ENCODE data around the gene MBP. TPM values are rescaled to one million over a fixed set of nuclear protein-coding genes. Genes with fewer than 3 reads are reported as not detected.

The MBP gene
- total and polyA plus RNA-seq, 3 experiments from 2014 or later, result 59.5 to 196 (median 60.0) TPM

DNA sequence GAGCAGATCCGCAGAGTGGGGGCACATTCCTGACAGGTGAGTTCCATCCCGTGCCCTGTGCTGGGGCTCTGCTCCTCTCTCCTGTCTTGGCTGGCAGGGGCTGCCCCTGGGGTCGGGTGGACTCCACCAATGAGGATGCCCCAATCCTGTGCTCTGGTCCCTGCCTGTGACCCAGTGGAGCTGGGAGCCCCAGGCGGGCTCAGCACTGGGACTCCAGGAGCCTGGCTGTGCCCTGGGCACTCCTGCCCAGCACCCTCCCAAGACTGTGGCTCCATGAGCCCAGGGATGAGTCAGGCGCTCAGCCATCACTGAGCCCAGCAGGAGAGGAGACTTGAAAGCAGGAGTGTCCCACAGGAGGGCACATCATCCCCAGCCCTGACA lies 53.9 kb downstream of the MBP start:
- Histone ChIP-seq H3K36me3 (ENCODE audit: insufficient read depth, low read length) (no peaks in the 10 kb centered on the region), H3K27me3 (ENCODE audit: insufficient read depth, low read length, poor library complexity, severe bottlenecking) (no peaks in the 10 kb centered on the region), H3K9me3 (ENCODE audit: low read length) (no peaks in the 10 kb centered on the region), H3K27ac (ENCODE audit: low read depth, low read length) (no peak overlapping the region), H3K4me3 (ENCODE audit: low read length) (no peak overlapping the region), H3K4me1 (ENCODE audit: insufficient read depth, low read length) (peaks cover 48% of the 10 kb centered on the region)
- ChIA-PET CTCF (interaction anchor here (1.4 kb wide), 1 partner anchor 27 kb away, joined by 3 read pairs; no protein-coding TSS in a partner anchor), POLR2A (no interaction called here)
- DNase-seq, result no peak
- H3K9me3 Mint-ChIP-seq, result no peaks in the 10 kb centered on the region
- H3K27me3 Mint-ChIP-seq, result no peaks in the 10 kb centered on the region
- H3K4me1 Mint-ChIP-seq, result peaks cover 78 to 99% (median 94%) of the 10 kb centered on the region in 3 donors
- peak overlapping the region in 7 of 8 donors; percentile 21 to 92 (median 80) for H3K27ac Mint-ChIP-seq
- peaks cover 0 to 59% (median 13%) of the 10 kb centered on the region in 3 donors for H3K36me3 Mint-ChIP-seq
- H3K4me3 Mint-ChIP-seq, result peak overlapping the region in 1 of 7 donors; percentile 16

GRCh38 chr18:77077941-77078689 lies 54.5 kb downstream of the MBP start:
- Histone ChIP-seq H3K9me3 (ENCODE audit: low read length) (no peaks in the 10 kb centered on the region), H3K27me3 (ENCODE audit: insufficient read depth, low read length, poor library complexity, severe bottlenecking) (no peaks in the 10 kb centered on the region), H3K27ac (ENCODE audit: low read depth, low read length) (no peak overlapping the region), H3K4me3 (ENCODE audit: low read length) (no peak overlapping the region), H3K36me3 (ENCODE audit: insufficient read depth, low read length) (no peaks in the 10 kb centered on the region), H3K4me1 (ENCODE audit: insufficient read depth, low read length) (peaks cover 51% of the 10 kb centered on the region)
- ChIA-PET POLR2A (no interaction called here), CTCF (interaction anchor here (1.4 kb wide), 1 partner anchor 28 kb away, joined by 3 read pairs; no protein-coding TSS in a partner anchor)
- H3K36me3 Mint-ChIP-seq, result peaks cover 0 to 58% (median 11%) of the 10 kb centered on the region in 3 donors
- peak overlapping the region in 7 of 8 donors; percentile 56 to 92 (median 80) for H3K27ac Mint-ChIP-seq
- DNase-seq, result no peak
- H3K9me3 Mint-ChIP-seq, result no peaks in the 10 kb centered on the region
- no peaks in the 10 kb centered on the region for H3K27me3 Mint-ChIP-seq
- peak overlapping the region in 1 of 7 donors; percentile 16 for H3K4me3 Mint-ChIP-seq
- H3K4me1 Mint-ChIP-seq, result peaks cover 80 to 99% (median 94%) of the 10 kb centered on the region in 3 donors

GRCh38 chr18:77077401-77077800 lies 55.2 kb downstream of the MBP start:
- ChIA-PET CTCF (no interaction called here), POLR2A (no interaction called here)
- H3K4me3 ChIP-seq (ENCODE audit: low read length), result no peak overlapping the region
- H3K9me3 Mint-ChIP-seq, result no peaks in the 10 kb centered on the region
- H3K4me1 Mint-ChIP-seq, result peaks cover 80 to 99% (median 94%) of the 10 kb centered on the region in 3 donors
- H3K4me1 ChIP-seq (ENCODE audit: insufficient read depth, low read length), result peaks cover 49% of the 10 kb centered on the region
- H3K36me3 ChIP-seq (ENCODE audit: insufficient read depth, low read length), result no peaks in the 10 kb centered on the region
- no peak overlapping the region for H3K27ac ChIP-seq (ENCODE audit: low read depth, low read length)
- no peaks in the 10 kb centered on the region for H3K27me3 ChIP-seq (ENCODE audit: insufficient read depth, low read length, poor library complexity, severe bottlenecking)
- peaks cover 0 to 55% (median 11%) of the 10 kb centered on the region in 3 donors for H3K36me3 Mint-ChIP-seq
- H3K27ac Mint-ChIP-seq, result peak overlapping the region in 6 of 8 donors; percentile 65 to 90 (median 80)
- peak overlapping the region in 2 of 7 donors; percentile 32 to 38 for H3K4me3 Mint-ChIP-seq
- H3K9me3 ChIP-seq (ENCODE audit: low read length), result no peaks in the 10 kb centered on the region
- H3K27me3 Mint-ChIP-seq, result no peaks in the 10 kb centered on the region
- no peak for DNase-seq

DNA sequence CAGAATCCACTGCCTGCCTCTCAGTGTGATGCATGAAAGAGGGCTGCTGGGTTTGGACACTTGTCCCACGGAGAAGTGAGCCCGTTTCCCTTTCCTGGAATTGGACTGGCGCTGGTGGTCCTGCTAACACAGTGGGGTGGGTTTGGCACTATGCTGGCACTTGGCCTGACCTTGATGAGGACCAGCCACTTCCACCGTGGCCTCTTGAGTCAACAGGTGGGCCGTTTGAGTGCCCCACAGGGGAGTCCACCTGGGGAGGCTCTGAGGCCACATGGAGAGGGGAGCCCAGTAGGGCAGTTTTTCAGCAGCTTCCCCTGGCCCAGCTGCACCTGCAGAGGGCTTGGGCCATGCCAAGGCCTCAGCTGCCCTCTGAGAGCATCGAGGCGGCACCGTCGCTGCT lies 56.5 kb downstream of the MBP start:
- Histone ChIP-seq H3K27ac (ENCODE audit: low read depth, low read length) (no peak overlapping the region), H3K4me3 (ENCODE audit: low read length) (no peak overlapping the region), H3K27me3 (ENCODE audit: insufficient read depth, low read length, poor library complexity, severe bottlenecking) (no peaks in the 10 kb centered on the region), H3K9me3 (ENCODE audit: low read length) (no peaks in the 10 kb centered on the region), H3K4me1 (ENCODE audit: insufficient read depth, low read length) (peaks cover 53% of the 10 kb centered on the region), H3K36me3 (ENCODE audit: insufficient read depth, low read length) (no peaks in the 10 kb centered on the region)
- ChIA-PET CTCF (interaction anchor here (2.9 kb wide), 1 partner anchor 8 kb away, joined by 8 read pairs; no protein-coding TSS in a partner anchor), POLR2A (no interaction called here)
- DNase-seq, result no peak
- Mint-ChIP-seq H3K9me3 (no peaks in the 10 kb centered on the region), H3K4me3 (no peak overlapping the region), H3K4me1 (peaks cover 83 to 99% (median 96%) of the 10 kb centered on the region in 3 donors), H3K27ac (peak overlapping the region in 3 of 8 donors; percentile 63 to 93 (median 82)), H3K27me3 (no peaks in the 10 kb centered on the region), H3K36me3 (peaks cover 0 to 61% (median 12%) of the 10 kb centered on the region in 3 donors)

DNA sequence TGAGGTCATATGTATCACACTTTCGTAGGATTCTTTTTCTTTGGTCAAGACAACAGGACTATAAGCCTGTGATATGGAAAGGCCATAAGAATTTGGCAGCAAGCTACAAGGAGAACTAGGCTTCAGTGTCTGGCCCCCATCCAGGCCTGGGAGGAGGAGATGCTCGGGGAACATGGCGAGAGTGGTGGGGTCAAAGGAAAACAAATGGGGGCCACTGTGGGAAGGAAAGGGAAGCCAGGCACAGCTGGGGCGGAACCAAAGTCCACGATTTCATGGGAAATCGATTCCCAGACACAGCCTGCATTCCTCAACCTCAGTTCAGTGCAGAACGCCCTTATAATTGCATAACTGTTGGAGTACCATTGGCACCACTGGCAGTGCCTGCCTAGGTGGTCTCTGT lies 58.2 kb downstream of the MBP start:
- CTCF ChIA-PET, result interaction anchor here (1.4 to 2.9 kb wide), 3 partner anchors 10 to 13 kb away, joined by 4 to 8 read pairs (median 5); no protein-coding TSS in a partner anchor
- Histone ChIP-seq H3K27ac (ENCODE audit: low read depth, low read length) (peak overlapping the region; percentile 29), H3K4me1 (ENCODE audit: insufficient read depth, low read length) (peaks cover 56% of the 10 kb centered on the region), H3K4me3 (ENCODE audit: low read length) (no peak overlapping the region), H3K9me3 (ENCODE audit: low read length) (no peaks in the 10 kb centered on the region), H3K27me3 (ENCODE audit: insufficient read depth, low read length, poor library complexity, severe bottlenecking) (no peaks in the 10 kb centered on the region), H3K36me3 (ENCODE audit: insufficient read depth, low read length) (no peaks in the 10 kb centered on the region)
- peak overlapping the region; percentile 68 to 98 (median 96) for H3K27ac Mint-ChIP-seq
- no peaks in the 10 kb centered on the region for H3K9me3 Mint-ChIP-seq
- H3K36me3 Mint-ChIP-seq, result peaks cover 0 to 64% (median 16%) of the 10 kb centered on the region in 3 donors
- DNase-seq, result no peak
- POLR2A ChIA-PET, result no interaction called here
- peaks cover 86 to 99% (median 96%) of the 10 kb centered on the region in 3 donors for H3K4me1 Mint-ChIP-seq
- no peaks in the 10 kb centered on the region for H3K27me3 Mint-ChIP-seq
- peak overlapping the region in 6 of 7 donors; percentile 27 to 88 (median 60) for H3K4me3 Mint-ChIP-seq

GRCh38 chr18:77073336-77074093 lies 59.1 kb downstream of the MBP start:
- H3K27ac Mint-ChIP-seq, result peak overlapping the region; percentile 68 to 98 (median 96)
- Histone ChIP-seq H3K4me1 (ENCODE audit: insufficient read depth, low read length) (peaks cover 65% of the 10 kb centered on the region), H3K27me3 (ENCODE audit: insufficient read depth, low read length, poor library complexity, severe bottlenecking) (no peaks in the 10 kb centered on the region)

DNA sequence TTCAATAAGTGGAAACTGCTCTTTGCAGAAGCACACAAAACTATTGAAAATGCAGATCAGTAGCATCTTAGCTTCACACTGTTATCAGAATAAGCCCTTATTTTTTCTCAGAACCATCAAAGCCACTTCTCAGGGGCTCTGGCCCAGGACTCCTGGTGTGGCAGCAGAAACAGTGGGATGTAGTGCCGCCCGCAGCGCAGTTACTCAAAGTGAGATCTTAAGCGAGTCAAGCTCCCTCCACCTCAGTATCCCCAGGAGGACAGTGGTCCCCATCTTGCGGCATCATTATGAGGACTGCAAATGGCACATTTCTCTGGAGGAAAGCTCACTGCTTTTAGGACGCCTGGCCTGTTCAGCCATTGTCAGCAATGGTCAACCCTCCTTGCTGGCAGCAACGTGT lies 60.0 kb downstream of the MBP start:
- H3K4me1 ChIP-seq (ENCODE audit: insufficient read depth, low read length), result peaks cover 75% of the 10 kb centered on the region
- H3K4me3 ChIP-seq (ENCODE audit: low read length), result no peak overlapping the region
- Mint-ChIP-seq H3K27ac (peak overlapping the region; percentile 86 to 98 (median 97)), H3K9me3 (no peaks in the 10 kb centered on the region), H3K36me3 (peaks cover 0 to 52% (median 16%) of the 10 kb centered on the region in 3 donors), H3K4me3 (peak overlapping the region in 5 of 7 donors; percentile 14 to 67 (median 49)), H3K27me3 (no peaks in the 10 kb centered on the region), H3K4me1 (peaks cover 90 to 99% (median 97%) of the 10 kb centered on the region in 3 donors)
- CTCF ChIA-PET, result interaction anchor here (1.0 to 1.8 kb wide), 6 partner anchors 10 to 139 kb away, joined by 4 to 6 read pairs (median 5); partner anchors contain the start of gene MBP
- H3K27ac ChIP-seq (ENCODE audit: low read depth, low read length), result no peak overlapping the region
- no peaks in the 10 kb centered on the region for H3K9me3 ChIP-seq (ENCODE audit: low read length)
- no peaks in the 10 kb centered on the region for H3K27me3 ChIP-seq (ENCODE audit: insufficient read depth, low read length, poor library complexity, severe bottlenecking)
- no peaks in the 10 kb centered on the region for H3K36me3 ChIP-seq (ENCODE audit: insufficient read depth, low read length)
- DNase-seq, result no peak
- POLR2A ChIA-PET, result interaction anchor here (1.0 to 1.5 kb wide), 6 partner anchors 10 to 58 kb away, joined by 3 to 7 read pairs (median 4); no protein-coding TSS in a partner anchor

More at GRCh38 chr18:77073336-77074093, 59.1 kb downstream of the MBP start:
- ChIA-PET POLR2A (interaction anchor here (0.6 to 1.0 kb wide), 3 partner anchors 11 to 57 kb away, joined by 3 to 9 read pairs (median 4); no protein-coding TSS in a partner anchor), CTCF (interaction anchor here (0.8 to 2.9 kb wide), 9 partner anchors 11 to 138 kb away, joined by 3 to 8 read pairs (median 5); partner anchors contain the start of gene MBP)
- H3K36me3 Mint-ChIP-seq, result peaks cover 0 to 61% (median 17%) of the 10 kb centered on the region in 3 donors
- H3K4me1 Mint-ChIP-seq, result peaks cover 89 to 99% (median 97%) of the 10 kb centered on the region in 3 donors
- H3K4me3 Mint-ChIP-seq, result peak overlapping the region; percentile 27 to 88 (median 55)
- H3K4me3 ChIP-seq (ENCODE audit: low read length), result peak overlapping the region; percentile 4
- H3K27ac ChIP-seq (ENCODE audit: low read depth, low read length), result peak overlapping the region; percentile 29
- no peaks in the 10 kb centered on the region for H3K9me3 ChIP-seq (ENCODE audit: low read length)
- no peaks in the 10 kb centered on the region for H3K27me3 Mint-ChIP-seq
- peak in 1 of 5 donors; percentile 59 for DNase-seq
- H3K36me3 ChIP-seq (ENCODE audit: insufficient read depth, low read length), result no peaks in the 10 kb centered on the region
- no peaks in the 10 kb centered on the region for H3K9me3 Mint-ChIP-seq

Measured in CD8-positive, alpha-beta memory T cell (primary cell).